Neuron (in vitro differentiated cells): ENCODE measurements around the gene TNS1.

Experiments
- H2AFZ ChIP-seq: one replicate; pipeline ENCODE4 v1.6.1; 2013; ENCODE audit warnings: low read depth, mild to moderate bottlenecking, inconsistent platforms, low read length, moderate library complexity
- H3K27me3 ChIP-seq: one replicate; pipeline ENCODE4 v1.6.1; 2013; ENCODE audit warnings: low read length; ENCODE audit not compliant: insufficient read depth
- H3K36me3 ChIP-seq: one replicate; pipeline ENCODE4 v1.6.1; 2013; ENCODE audit warnings: low read length; ENCODE audit not compliant: insufficient read depth
- H3K4me1 ChIP-seq: one replicate; pipeline ENCODE4 v1.6.1; 2013; ENCODE audit warnings: low read length; ENCODE audit not compliant: insufficient read depth
- H3K4me3 ChIP-seq: 2 replicates; pipeline ENCODE4 v1.5.1; 2013; ENCODE audit warnings: mild to moderate bottlenecking, low read length, moderate library complexity
- H3K9me3 ChIP-seq: one replicate; pipeline ENCODE4 v1.6.1; 2013; ENCODE audit warnings: low read length

Gene TNS1

GRCh38 chr2:217833439-217833838 lies 169.4 kb downstream of the TNS1 start:
- Histone ChIP-seq H3K9me3 (no peaks in the 10 kb centered on the region), H3K4me1 (peaks cover 22% of the 10 kb centered on the region), H3K27me3 (no peaks in the 10 kb centered on the region), H2AFZ (no peak overlapping the region), H3K4me3 (no peak overlapping the region), H3K36me3 (no peaks in the 10 kb centered on the region)

GRCh38 chr2:217832987-217833386 lies 169.8 kb downstream of the TNS1 start:
- Histone ChIP-seq H3K27me3 (no peaks in the 10 kb centered on the region), H2AFZ (no peak overlapping the region), H3K9me3 (no peaks in the 10 kb centered on the region), H3K4me1 (peaks cover 20% of the 10 kb centered on the region), H3K36me3 (no peaks in the 10 kb centered on the region), H3K4me3 (no peak overlapping the region)

- H3K4me3 ChIP-seq: no peak overlapping the region
- no peak overlapping the region for H2AFZ ChIP-seq
- peaks cover 15% of the 10 kb centered on the region for H3K4me1 ChIP-seq
- no peaks in the 10 kb centered on the region for H3K9me3 ChIP-seq
- H3K36me3 ChIP-seq: no peaks in the 10 kb centered on the region
- H3K27me3 ChIP-seq: no peaks in the 10 kb centered on the region
Measured at GRCh38 chr2:217832115-217832514, 170.7 kb downstream of the TNS1 start.

- H2AFZ ChIP-seq: no peak overlapping the region
- H3K9me3 ChIP-seq: no peaks in the 10 kb centered on the region
- no peak overlapping the region for H3K4me3 ChIP-seq
- H3K4me1 ChIP-seq: peaks cover 7% of the 10 kb centered on the region
- no peaks in the 10 kb centered on the region for H3K36me3 ChIP-seq
- no peaks in the 10 kb centered on the region for H3K27me3 ChIP-seq
Measured at GRCh38 chr2:217831306-217831705, 171.5 kb downstream of the TNS1 start.

- Histone ChIP-seq H2AFZ (no peak overlapping the region), H3K36me3 (no peaks in the 10 kb centered on the region), H3K27me3 (no peaks in the 10 kb centered on the region), H3K4me3 (no peak overlapping the region), H3K9me3 (no peaks in the 10 kb centered on the region), H3K4me1 (peaks cover 2% of the 10 kb centered on the region)
Measured at GRCh38 chr2:217830807-217831206, 172.0 kb downstream of the TNS1 start.

- H3K27me3 ChIP-seq: no peaks in the 10 kb centered on the region
- H3K36me3 ChIP-seq: no peaks in the 10 kb centered on the region
- H2AFZ ChIP-seq: no peak overlapping the region
- no peak overlapping the region for H3K4me3 ChIP-seq
- no peaks in the 10 kb centered on the region for H3K4me1 ChIP-seq
- H3K9me3 ChIP-seq: no peaks in the 10 kb centered on the region
Measured at GRCh38 chr2:217830061-217830460, 172.7 kb downstream of the TNS1 start.

- Histone ChIP-seq H3K36me3 (no peaks in the 10 kb centered on the region), H3K4me1 (no peaks in the 10 kb centered on the region), H3K4me3 (no peak overlapping the region), H3K9me3 (no peaks in the 10 kb centered on the region), H2AFZ (no peak overlapping the region), H3K27me3 (no peaks in the 10 kb centered on the region)
Measured at GRCh38 chr2:217829420-217829819, 173.4 kb downstream of the TNS1 start.

GRCh38 chr2:217828336-217828735 lies 174.5 kb downstream of the TNS1 start:
- Histone ChIP-seq H3K27me3 (no peaks in the 10 kb centered on the region), H3K4me1 (no peaks in the 10 kb centered on the region), H3K4me3 (no peak overlapping the region), H3K9me3 (no peaks in the 10 kb centered on the region), H3K36me3 (no peaks in the 10 kb centered on the region), H2AFZ (no peak overlapping the region)

- no peaks in the 10 kb centered on the region for H3K4me1 ChIP-seq
- H3K27me3 ChIP-seq: no peaks in the 10 kb centered on the region
- no peaks in the 10 kb centered on the region for H3K9me3 ChIP-seq
- no peaks in the 10 kb centered on the region for H3K36me3 ChIP-seq
- no peak overlapping the region for H3K4me3 ChIP-seq
- no peak overlapping the region for H2AFZ ChIP-seq
Measured at GRCh38 chr2:217827430-217828201, 175.2 kb downstream of the TNS1 start.

GRCh38 chr2:217826991-217827390 lies 175.8 kb downstream of the TNS1 start:
- no peak overlapping the region for H2AFZ ChIP-seq
- no peaks in the 10 kb centered on the region for H3K27me3 ChIP-seq
- no peaks in the 10 kb centered on the region for H3K36me3 ChIP-seq
- H3K4me3 ChIP-seq: no peak overlapping the region
- no peaks in the 10 kb centered on the region for H3K4me1 ChIP-seq
- H3K9me3 ChIP-seq: no peaks in the 10 kb centered on the region

GRCh38 chr2:217826520-217826919 lies 176.3 kb downstream of the TNS1 start:
- H3K4me3 ChIP-seq: no peak overlapping the region
- H3K9me3 ChIP-seq: no peaks in the 10 kb centered on the region
- no peaks in the 10 kb centered on the region for H3K4me1 ChIP-seq
- H3K36me3 ChIP-seq: no peaks in the 10 kb centered on the region
- H3K27me3 ChIP-seq: no peaks in the 10 kb centered on the region
- no peak overlapping the region for H2AFZ ChIP-seq

- no peaks in the 10 kb centered on the region for H3K4me1 ChIP-seq
- H3K36me3 ChIP-seq: no peaks in the 10 kb centered on the region
- H3K9me3 ChIP-seq: no peaks in the 10 kb centered on the region
- H3K4me3 ChIP-seq: no peak overlapping the region
- no peaks in the 10 kb centered on the region for H3K27me3 ChIP-seq
- H2AFZ ChIP-seq: no peak overlapping the region
Measured at GRCh38 chr2:217825469-217826235, 177.1 kb downstream of the TNS1 start.

- Histone ChIP-seq H3K36me3 (no peaks in the 10 kb centered on the region), H3K27me3 (no peaks in the 10 kb centered on the region)
Measured at GRCh38 chr2:217824223-217824622, 178.6 kb downstream of the TNS1 start.

More at GRCh38 chr2:217824223-217824622, 178.6 kb downstream of the TNS1 start:
- no peak overlapping the region for H3K4me3 ChIP-seq
- H3K4me1 ChIP-seq: peaks cover 9% of the 10 kb centered on the region
- H2AFZ ChIP-seq: no peak overlapping the region
- no peaks in the 10 kb centered on the region for H3K9me3 ChIP-seq
